NCI-H1417 treated with DMSO at 0.1 percent for 48 hours (cell line): Measurements from ENCODE around the gene FLOT2.
"Not testable (repeated sequence)": the region's sequence is repeated elsewhere in the genome, so short reads cannot be mapped to it uniquely, and the experiment has no call there.

Experiments used
- DNase-seq: peaks from one replicate; lab custom pipeline; 2025; lab: John Stamatoyannopoulos, UW

The FLOT2 gene

DNA sequence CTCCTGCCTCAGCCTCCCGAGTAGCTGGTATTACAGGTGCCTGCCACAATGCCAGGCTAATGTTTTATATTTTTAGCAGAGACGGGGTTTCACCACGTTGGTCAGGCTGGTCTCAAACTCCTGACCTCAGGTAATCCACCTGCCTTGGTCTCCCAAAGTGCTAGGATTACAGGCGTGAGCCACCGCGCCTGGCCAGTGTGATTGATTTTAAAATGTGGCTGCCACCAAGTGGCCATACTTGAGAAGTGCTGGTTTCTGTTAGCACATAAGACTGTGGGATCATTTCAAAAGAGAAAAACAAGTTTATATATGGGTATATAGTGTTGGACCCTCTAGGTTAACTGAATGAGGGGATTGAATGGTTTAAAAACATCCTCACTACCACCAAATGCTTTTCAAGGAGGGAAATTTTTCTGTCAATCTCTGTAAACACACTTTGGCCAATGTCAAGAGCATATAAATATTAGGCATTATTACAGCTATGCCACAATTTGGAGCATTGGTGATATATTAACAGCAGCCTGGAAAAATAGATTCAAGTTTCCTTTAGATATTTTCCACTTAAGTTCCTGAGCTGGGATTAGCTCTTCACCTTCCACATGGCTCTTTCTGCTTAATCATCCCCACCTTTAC lies 18.9 kb upstream of the FLOT2 start:
- no peak for DNase-seq

DNA sequence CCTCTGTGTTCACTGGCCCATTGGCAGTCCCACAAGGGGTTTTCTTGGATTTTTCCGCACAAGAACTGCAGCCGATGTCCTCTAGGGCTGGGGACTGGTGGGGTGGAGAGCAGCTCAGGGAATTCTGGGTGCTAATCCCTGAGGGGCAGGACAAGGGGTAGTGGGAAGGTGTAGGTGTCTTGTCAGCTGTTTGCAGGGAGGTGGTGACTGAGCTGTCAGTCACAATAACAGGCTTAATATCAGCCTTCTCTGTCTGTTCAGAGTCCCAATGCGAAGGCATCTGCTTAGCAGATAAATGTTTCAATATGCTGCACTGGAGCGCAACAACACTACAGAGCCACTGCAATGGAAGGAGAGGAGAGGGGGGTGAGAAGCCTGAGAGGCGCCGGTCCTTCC lies 15.4 kb upstream of the FLOT2 start:
- no peak for DNase-seq

GRCh38 chr17:28912281-28912937 lies 14.9 kb upstream of the FLOT2 start:
- DNase-seq: no peak

GRCh38 chr17:28911411-28912045 lies 14.0 kb upstream of the FLOT2 start:
- DNase-seq: no peak

- no peak for DNase-seq
Measured at GRCh38 chr17:28910534-28910933, 13.0 kb upstream of the FLOT2 start.

GRCh38 chr17:28908640-28909167 lies 11.2 kb upstream of the FLOT2 start:
- no peak for DNase-seq

- DNase-seq: no peak
Measured at GRCh38 chr17:28907709-28908475, 10.4 kb upstream of the FLOT2 start.

DNA sequence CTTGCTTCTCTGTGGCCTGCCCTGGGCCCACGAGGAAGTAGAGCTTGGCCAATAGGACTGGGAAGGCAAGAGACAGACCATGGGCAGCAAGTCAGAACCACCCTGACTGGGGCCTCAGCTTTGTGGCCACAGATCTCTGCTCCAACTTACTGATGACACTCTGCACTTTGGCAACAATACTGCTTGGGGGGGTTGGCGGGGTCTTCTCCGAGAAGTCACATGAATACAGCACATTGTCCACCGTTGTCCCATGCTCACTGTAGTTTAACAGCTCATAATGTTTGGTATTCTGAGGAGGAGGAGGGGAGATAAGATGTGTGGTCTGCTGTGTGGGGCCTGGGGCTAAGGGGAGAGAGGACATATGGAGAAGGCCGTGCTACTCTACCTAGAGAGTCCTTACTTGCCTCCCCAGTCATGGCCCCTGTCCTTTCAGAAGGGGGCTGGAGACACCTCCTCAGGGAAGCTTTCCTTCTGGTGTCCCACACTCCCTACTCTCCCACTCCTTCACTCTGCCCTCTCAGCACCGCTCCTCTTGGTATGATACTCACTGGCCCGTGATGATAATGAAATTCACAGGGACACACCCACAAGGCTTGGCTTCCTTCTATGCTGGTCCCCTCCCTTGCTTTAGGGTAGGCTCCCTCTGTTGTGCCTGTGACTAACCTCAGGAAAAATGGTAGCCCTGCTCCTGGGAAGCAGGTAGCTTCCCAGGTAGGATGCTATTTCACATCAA lies 9.3 kb upstream of the FLOT2 start:
- no peak for DNase-seq

DNA sequence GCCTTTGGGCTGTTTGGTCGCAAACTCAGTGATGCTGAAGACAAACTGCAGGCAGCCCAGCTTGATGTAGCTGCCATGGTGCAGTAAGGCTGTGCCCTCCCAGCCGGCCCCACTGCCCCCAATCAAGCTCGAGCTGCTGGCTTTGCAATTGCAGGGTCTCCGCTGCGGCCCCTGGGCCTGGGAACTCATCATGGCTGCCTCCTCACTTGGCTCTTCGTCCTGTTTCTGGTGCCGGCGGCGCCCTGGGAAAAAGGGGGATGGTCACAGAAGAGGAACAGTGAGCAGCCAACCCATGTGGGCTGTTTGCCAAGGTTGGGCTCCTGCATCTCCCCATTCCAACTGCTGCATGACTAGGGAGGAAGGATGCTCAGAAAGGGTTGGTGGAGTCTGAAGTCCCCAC lies 8.7 kb upstream of the FLOT2 start:
- no peak for DNase-seq

- no peak for DNase-seq
Measured at GRCh38 chr17:28904800-28905199, 7.3 kb upstream of the FLOT2 start.

- not testable (repeated sequence) for DNase-seq
Measured at GRCh38 chr17:28903546-28903841, 6.0 kb upstream of the FLOT2 start.

DNA sequence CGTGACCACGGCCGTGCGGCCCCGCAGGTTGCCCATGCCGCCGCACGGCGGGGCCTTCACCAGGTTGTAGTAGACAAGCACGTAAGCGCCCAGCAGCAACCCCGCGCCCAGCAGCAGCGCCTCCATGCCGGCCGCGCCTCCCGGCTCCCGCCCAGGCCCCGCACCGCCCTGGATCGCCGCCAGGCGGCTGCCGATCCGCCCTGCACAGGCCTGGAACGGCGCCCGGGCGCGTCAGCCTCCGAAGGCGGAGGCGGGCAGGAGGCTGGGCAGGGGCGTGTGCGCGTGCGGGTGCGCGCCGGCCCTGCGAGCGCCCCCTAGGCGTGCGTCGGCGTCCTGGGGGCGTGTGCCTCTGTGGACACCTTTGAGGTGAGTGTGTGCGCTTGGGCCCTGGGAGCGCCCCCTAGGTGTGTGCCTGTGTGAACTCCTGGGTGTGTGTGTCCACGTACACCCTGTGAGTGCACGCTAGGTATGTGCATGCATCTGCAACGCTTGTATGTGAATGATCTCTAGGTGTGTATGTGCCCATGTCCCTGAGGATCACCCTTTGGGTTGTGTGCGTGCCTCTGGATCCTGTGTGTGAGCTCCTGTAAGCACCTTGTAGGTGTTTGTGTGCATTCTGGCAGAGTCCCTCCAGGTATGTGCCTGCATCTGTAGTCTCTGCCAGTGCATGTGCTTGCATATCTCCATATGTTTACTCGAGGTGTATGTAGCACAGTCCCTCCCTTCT lies 5.4 kb upstream of the FLOT2 start, which contains the start of gene DHRS13:
Gene DHRS13 (minus strand): TSS at position 261 of the 727 bp plus-strand sequence. CDS start 135 bp downstream, at position 126.
- DNase-seq: peak; percentile 82

GRCh38 chr17:28901866-28902818 lies 4.6 kb upstream of the FLOT2 start:
- peak; percentile 13 for DNase-seq

DNA sequence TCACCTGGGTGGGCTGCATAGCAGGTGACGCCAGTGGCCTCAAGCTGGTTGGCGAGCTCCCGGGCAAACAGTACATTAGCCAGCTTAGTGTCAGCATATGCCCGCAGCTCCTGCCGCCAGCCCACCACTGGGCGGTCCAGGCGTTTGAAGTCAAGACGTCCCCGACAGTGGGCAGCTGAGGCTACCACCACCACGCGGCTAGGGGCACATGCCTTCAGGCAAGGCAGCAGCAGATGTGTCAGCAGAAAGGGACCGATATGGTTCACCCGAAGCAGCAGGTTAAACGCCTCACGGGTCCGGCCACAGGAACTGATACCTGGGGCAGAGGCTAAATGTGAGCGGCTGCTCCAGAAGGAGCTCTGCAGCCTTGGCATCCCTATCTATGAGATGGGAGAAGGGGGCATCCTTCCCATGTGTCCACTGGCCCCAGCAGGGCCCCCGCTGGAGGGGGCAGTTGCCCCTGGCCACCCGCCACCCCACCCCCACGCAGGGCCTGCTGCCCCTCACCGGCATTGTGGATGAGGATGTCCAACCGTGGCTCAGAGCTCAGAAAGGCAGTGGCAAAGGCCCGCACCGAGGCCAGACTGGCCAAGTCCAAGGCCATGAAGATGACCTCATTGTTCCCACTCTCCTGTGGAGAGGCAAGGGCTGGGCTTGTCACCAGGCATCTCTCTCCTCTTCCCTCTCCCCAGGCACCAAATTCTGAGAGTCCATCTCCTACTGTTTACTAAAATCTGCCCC lies 3.6 kb upstream of the FLOT2 start:
- DNase-seq: no peak

DNA sequence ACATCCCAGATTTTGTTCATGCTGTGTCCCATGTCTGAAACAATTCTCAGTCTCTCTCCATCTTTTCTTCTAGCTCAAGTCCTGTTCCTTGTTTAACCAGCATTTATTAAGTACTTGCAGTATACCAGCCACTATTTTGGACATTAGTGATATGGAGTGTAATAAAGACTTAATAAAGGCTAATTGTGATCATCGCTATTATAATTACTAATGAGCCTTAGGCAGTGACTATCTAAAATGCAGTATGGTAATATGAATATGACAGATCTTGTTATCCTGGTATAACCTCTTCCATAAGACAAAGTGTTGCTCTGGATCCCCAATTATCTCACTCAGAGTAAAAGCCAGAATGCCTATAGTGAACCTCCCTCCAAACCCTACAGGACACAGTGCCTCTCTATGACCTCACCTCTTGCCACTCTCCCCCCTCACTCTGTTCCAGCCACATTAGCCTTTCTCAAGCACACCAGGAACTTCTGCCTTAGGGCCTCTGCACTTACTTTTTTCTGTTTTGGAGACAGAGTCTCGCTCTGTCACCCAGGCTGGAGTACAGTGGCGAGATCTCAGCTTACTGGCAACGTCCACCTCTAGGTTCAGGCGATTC lies 1.8 kb upstream of the FLOT2 start:
- DNase-seq: no peak

DNA sequence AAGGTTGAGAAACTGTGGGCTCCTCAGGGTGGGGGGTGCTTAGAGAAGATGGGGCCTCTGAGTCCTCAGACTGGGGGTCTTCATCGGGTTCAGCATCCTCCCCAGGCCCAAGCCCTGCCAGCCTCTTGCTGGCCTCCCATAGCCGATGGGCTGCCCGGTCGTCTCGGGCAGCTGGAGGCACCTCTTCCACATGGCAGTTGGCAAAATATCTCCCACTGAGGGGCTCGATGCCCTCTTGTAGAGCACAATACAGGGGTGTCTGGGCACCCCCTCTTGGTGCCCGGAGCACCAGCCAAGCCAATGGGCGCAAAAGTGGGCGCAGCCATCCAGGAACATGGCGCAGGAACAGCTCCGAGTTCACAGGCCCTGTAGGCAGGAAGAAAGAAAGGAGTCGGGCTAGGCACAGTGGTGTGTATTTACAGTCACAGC lies 1.0 kb upstream of the FLOT2 start:
- no peak for DNase-seq

- no peak for DNase-seq
Measured at GRCh38 chr17:28897769-28898526, 415 bp upstream of the FLOT2 start.

- no peak for DNase-seq
Measured at GRCh38 chr17:28896491-28896883, 1.0 kb downstream of the FLOT2 start.
